SK-N-SH treated with all-trans-retinoic acid at 6 μM for 48 hours (cell line): Measurements from ENCODE around the gene MMP21.

Experiments
- ATAC-seq: fragments of 200-7000 bp; cut with Tn5 transposase; 3 replicates; pipeline ENCODE4 v1.9.1; 2020; ENCODE audit warnings: mild to moderate bottlenecking, moderate library complexity
- ARNTL ChIP-seq: fragments of 450-650 bp; formaldehyde crosslinking; IDR thresholded peaks from 2 replicates; pipeline ENCODE4 v1.5.0; 2020; ENCODE audit warnings: low read depth, mild to moderate bottlenecking, moderate library complexity, borderline replicate concordance
- BACH2 ChIP-seq: fragments of 250-450 bp; sonication (Bioruptor Pico); IDR thresholded peaks from 2 replicates; pipeline ENCODE4 v1.9.0; 2021; ENCODE audit warnings: mild to moderate bottlenecking, borderline replicate concordance
- CREB5 ChIP-seq: fragments of 250-450 bp; sonication (Bioruptor Pico); IDR thresholded peaks from 2 replicates; pipeline ENCODE4 v1.5.1; 2020; ENCODE audit warnings: low read depth, mild to moderate bottlenecking, moderate library complexity
- CSDC2 ChIP-seq: fragments of 250-450 bp; sonication (Bioruptor Pico); IDR thresholded peaks from 2 replicates; pipeline ENCODE4 v1.5.0; 2020; ENCODE audit warnings: mild to moderate bottlenecking, moderate library complexity
- CSRNP3 ChIP-seq: fragments of 250-450 bp; sonication (Bioruptor Pico); IDR thresholded peaks from 2 replicates; pipeline ENCODE4 v1.5.1; 2021; ENCODE audit warnings: mild to moderate bottlenecking, moderate library complexity
- ESRRG ChIP-seq: fragments of 250-450 bp; sonication (Bioruptor Pico); IDR thresholded peaks from 2 replicates; pipeline ENCODE4 v1.6.1; 2021; ENCODE audit warnings: mild to moderate bottlenecking
- GLIS3 ChIP-seq: fragments of 250-450 bp; sonication (Bioruptor Pico); IDR thresholded peaks from 2 replicates; pipeline ENCODE4 v1.5.0; 2020; ENCODE audit warnings: mild to moderate bottlenecking, moderate library complexity
- ISL1 ChIP-seq: fragments of 250-450 bp; sonication (Bioruptor Pico); IDR thresholded peaks from 2 replicates; pipeline ENCODE4 v2.1.2; 2022; ENCODE audit warnings: mild to moderate bottlenecking, moderate library complexity
- OSR1 ChIP-seq: fragments of 250-450 bp; sonication (Bioruptor Pico); IDR thresholded peaks from 2 replicates; pipeline ENCODE4 v1.8.0; 2022; ENCODE audit warnings: moderate library complexity, mild to moderate bottlenecking, inconsistent platforms
- PATZ1 ChIP-seq: fragments of 250-450 bp; sonication (Bioruptor Pico); IDR thresholded peaks from 2 replicates; pipeline ENCODE4 v1.8.0; 2020; ENCODE audit warnings: mild to moderate bottlenecking, moderate library complexity, borderline replicate concordance
- POU6F1 ChIP-seq: fragments of 250-450 bp; sonication (Bioruptor Pico); IDR thresholded peaks from 2 replicates; pipeline ENCODE4 v1.8.0; 2021; ENCODE audit warnings: low read depth, mild to moderate bottlenecking, moderate library complexity, borderline replicate concordance
- PPARA ChIP-seq: fragments of 250-450 bp; sonication (Bioruptor Pico); IDR thresholded peaks from 2 replicates; pipeline ENCODE4 v1.5.0; 2020; ENCODE audit warnings: mild to moderate bottlenecking, borderline replicate concordance
- RARB ChIP-seq: fragments of 250-450 bp; sonication (Bioruptor Pico); IDR thresholded peaks from 2 replicates; pipeline ENCODE4 v1.8.0; 2021; ENCODE audit warnings: mild to moderate bottlenecking, moderate library complexity
- SNAI2 ChIP-seq: fragments of 250-450 bp; sonication (Bioruptor Pico); IDR thresholded peaks from 2 replicates; pipeline ENCODE4 v1.5.0; 2020; ENCODE audit warnings: mild to moderate bottlenecking, moderate library complexity
- TOX ChIP-seq: fragments of 250-450 bp; sonication (Bioruptor Pico); IDR thresholded peaks from 2 replicates; pipeline ENCODE4 v1.8.0; 2021; ENCODE audit warnings: mild to moderate bottlenecking, moderate library complexity, borderline replicate concordance
- TSHZ2 ChIP-seq: fragments of 250-450 bp; sonication (Bioruptor Pico); IDR thresholded peaks from 2 replicates; pipeline ENCODE4 v1.5.0; 2020; ENCODE audit warnings: mild to moderate bottlenecking, moderate library complexity
- ZC3H10 ChIP-seq: fragments of 250-450 bp; sonication (Bioruptor Pico); IDR thresholded peaks from 2 replicates; pipeline ENCODE4 v1.5.1; 2021; ENCODE audit warnings: mild to moderate bottlenecking, moderate library complexity
- ZFP3 ChIP-seq: fragments of 250-450 bp; sonication (Bioruptor Pico); IDR thresholded peaks from 2 replicates; pipeline ENCODE4 v1.5.0; 2020; ENCODE audit warnings: mild to moderate bottlenecking, moderate library complexity
- ZFP30 ChIP-seq: fragments of 450-650 bp; formaldehyde crosslinking; IDR thresholded peaks from 2 replicates; pipeline ENCODE4 v1.5.0; 2022; ENCODE audit warnings: mild to moderate bottlenecking, moderate library complexity
- ZNF565 ChIP-seq: fragments of 450-650 bp; formaldehyde crosslinking; conservative IDR thresholded peaks from 2 replicates; pipeline ENCODE4 v1.5.0; 2020; ENCODE audit warnings: low read depth, mild to moderate bottlenecking, moderate library complexity
- ZNF70 ChIP-seq: fragments of 450-650 bp; formaldehyde crosslinking; IDR thresholded peaks from 2 replicates; pipeline ENCODE4 v1.5.0; 2020; ENCODE audit warnings: mild to moderate bottlenecking, moderate library complexity
- ZNF8 ChIP-seq: fragments of 450-650 bp; formaldehyde crosslinking; IDR thresholded peaks from 2 replicates; pipeline ENCODE4 v1.5.0; 2020; ENCODE audit warnings: mild to moderate bottlenecking, moderate library complexity

MMP21 gene

GRCh38 chr10:125756196-125756595, 19.4 kb downstream of the MMP21 start:
- TF ChIP-seq CSRNP3 (CRISPR knock-in tag) (no peak), PATZ1 (no peak), POU6F1 (CRISPR knock-in tag) (no peak), ESRRG (no peak), RARB (CRISPR knock-in tag) (no peak), BACH2 (CRISPR knock-in tag) (no peak), CSDC2 (CRISPR knock-in tag) (no peak), TSHZ2 (CRISPR knock-in tag) (no peak), ZNF565 (no peak), ZNF8 (CRISPR knock-in tag) (no peak), ZFP30 (CRISPR knock-in tag) (no peak), ZNF70 (CRISPR knock-in tag) (no peak), OSR1 (CRISPR knock-in tag) (no peak), ISL1 (CRISPR knock-in tag) (no peak), ZFP3 (CRISPR knock-in tag) (no peak), TOX (CRISPR knock-in tag) (no peak), SNAI2 (CRISPR knock-in tag) (no peak), ARNTL (CRISPR knock-in tag) (no peak), ZC3H10 (no peak), PPARA (CRISPR knock-in tag) (no peak)
- no peak for ATAC-seq

- TF ChIP-seq ARNTL (CRISPR knock-in tag): no peak
- no peak for TF ChIP-seq CSRNP3 (CRISPR knock-in tag)
- TF ChIP-seq CSDC2 (CRISPR knock-in tag): no peak
- TF ChIP-seq CREB5: no peak
- TF ChIP-seq TSHZ2 (CRISPR knock-in tag): no peak
- no peak for TF ChIP-seq PATZ1
- no peak for TF ChIP-seq ZFP30 (CRISPR knock-in tag)
- TF ChIP-seq BACH2 (CRISPR knock-in tag): no peak
- TF ChIP-seq GLIS3 (CRISPR knock-in tag): no peak
- TF ChIP-seq ZNF565: no peak
- no peak for TF ChIP-seq ZFP3 (CRISPR knock-in tag)
- TF ChIP-seq PPARA (CRISPR knock-in tag): no peak
- TF ChIP-seq RARB (CRISPR knock-in tag): no peak
- ATAC-seq: no peak
Observed at GRCh38 chr10:125747417-125747816, 28.2 kb downstream of the MMP21 start.
